NCI-H510A treated with DMSO at 0.1 percent for 48 hours (cell line): ENCODE results near the gene BUD31.
"Not testable (repeated sequence)": the region's sequence is repeated elsewhere in the genome, so short reads cannot be mapped to it uniquely, and the experiment has no call there.

Experiments used
- DNase-seq: peaks from one replicate; lab custom pipeline; 2025; lab: John Stamatoyannopoulos, UW

BUD31 gene

DNA sequence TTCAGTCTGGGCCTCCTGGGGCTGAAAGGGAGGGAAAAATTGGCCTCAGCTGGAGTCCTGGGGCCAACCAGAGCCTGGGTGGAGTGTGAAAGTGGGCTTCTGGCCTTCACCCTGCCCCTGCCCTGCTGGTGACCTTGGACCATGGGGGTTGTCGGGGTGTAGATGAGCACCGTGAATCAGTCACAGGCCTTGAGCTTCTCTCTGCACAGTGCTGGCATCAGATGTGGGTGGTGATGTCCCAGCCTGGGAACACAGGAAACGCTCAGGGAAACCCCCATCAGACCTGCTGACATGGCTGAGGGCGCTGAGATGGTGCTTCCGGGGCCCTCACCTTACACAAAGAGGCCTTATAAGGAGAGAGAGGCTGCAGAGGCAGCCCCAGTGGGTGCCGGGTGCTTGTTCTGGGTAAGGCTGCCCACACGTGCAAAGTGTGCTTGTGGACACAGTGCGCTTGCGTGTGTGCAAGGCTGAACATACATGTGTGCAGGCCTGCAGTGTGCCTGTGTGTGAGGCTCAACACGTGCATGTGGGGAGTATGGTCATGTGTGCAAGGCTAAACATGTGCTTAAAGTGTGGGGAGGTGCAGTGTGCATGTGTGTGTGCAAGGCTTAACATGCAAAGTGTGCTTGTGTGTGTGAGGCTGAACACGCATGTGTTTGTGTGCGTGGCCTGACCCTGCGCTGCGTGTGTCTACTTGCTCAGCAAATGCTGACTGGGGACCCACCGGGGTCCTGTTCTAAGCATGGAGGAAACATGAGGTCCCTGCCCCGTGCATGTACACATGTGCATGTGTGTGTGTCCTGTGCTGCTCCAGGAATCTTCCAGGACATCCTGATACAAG, 27.7 kb upstream of the BUD31 start:
- DNase-seq, result no peak

DNA sequence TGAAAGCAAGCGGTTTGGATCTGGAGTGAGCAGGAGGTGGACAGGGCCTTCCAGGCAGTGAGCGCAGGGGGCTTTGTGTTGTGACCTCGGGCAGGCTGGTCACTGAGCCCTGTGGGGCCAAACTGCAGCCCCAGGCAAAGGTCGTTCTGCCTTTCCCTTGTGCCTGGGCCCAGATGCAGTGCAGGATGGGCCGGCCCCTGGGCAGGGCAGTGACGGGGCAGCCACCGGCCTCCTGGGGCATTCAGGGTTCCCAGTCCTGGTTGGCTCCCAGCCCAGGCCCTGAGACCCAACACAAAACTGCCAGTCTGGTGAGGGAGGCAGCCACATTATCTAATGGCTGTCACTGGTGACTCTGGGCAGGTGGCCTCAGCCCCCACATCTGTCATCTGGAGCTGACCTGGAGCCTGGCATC, 27.1 kb upstream of the BUD31 start:
- DNase-seq, result no peak

DNA sequence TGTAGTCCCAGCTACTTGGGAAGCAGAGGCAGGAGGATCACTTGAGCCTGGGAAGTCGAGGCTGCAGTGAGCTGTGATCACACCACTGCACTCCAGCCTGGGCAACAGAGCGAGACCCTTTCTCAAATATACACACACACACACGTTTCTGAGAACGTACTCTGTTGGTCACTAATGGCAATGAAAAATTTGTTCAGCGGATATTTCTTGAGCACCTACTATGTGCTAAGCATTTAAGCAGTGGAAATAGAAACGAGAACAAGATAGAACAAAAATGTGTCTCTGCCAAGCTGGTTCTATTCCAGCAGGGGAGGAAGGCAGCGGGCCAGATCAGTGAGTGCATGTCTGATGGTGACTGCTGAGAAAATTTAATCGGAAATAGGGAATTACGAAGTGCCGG, 25.6 kb upstream of the BUD31 start:
- no peak for DNase-seq

DNA sequence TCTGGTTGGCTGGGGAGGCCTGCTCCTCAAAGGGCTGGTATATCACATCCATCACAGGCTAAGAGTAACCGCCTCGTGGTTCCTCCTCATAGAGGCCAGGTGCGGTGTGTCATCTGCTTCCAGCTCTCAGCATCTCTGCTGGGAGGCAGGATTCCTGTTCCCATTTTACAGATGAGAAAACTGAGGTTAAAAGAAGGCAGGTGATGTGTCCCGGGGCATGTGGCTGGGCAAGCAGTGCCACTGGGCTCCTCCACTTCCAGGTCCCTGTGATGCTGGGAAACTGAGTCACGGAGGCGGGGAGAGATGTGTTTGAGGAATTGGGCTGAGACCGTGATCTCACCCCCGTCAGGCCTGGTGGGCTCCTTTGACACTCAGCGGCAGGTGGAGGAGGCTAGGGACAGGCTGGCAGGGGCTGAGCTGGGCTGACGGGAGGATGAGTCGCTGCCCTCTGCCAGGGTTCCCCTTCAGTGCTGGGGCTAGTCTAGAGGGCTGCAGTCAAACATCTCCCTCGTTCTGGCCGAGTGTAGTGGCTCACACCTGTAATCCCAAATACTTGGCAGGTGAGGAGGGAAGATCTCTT, 24.9 kb upstream of the BUD31 start:
- no peak for DNase-seq

DNA sequence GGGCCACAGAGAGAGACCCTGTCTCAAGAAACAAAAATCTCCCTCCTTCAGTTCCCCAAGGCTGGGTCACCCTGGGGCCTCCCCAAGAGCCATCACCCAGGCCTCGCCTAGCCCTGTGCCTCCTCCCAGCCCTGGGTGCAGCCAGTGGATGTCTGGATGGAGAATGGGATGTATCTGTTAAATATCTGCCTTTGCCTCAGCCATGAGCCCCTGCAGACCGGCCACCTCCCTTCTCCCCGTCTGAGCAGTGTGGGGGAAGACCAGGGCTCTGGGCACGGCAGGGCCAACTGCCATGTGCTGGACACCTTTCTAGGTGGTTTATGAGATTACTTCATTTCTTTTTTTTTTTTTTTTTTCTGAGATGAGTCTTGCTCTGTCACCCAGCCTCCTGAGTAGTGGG, 24.2 kb upstream of the BUD31 start:
- DNase-seq, result no peak

DNA sequence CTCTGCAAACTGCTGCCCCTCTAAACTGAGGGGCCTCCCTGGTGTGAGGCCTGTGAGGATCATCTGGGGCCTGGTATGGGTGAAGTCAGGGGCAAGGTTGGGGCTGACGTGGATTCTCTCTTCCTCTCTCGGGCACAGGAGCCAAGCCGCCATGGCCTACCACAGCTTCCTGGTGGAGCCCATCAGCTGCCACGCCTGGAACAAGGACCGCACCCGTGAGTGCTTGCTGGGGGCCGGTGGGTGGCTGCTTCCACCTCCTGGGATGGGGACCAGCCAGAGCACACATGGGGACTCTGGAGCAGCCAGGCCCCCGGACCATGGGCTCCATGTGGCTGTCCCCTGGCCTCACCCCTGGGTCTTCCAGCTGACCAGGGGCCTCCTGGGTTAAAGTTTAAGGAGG, 23.2 kb upstream of the BUD31 start:
- no peak for DNase-seq

DNA sequence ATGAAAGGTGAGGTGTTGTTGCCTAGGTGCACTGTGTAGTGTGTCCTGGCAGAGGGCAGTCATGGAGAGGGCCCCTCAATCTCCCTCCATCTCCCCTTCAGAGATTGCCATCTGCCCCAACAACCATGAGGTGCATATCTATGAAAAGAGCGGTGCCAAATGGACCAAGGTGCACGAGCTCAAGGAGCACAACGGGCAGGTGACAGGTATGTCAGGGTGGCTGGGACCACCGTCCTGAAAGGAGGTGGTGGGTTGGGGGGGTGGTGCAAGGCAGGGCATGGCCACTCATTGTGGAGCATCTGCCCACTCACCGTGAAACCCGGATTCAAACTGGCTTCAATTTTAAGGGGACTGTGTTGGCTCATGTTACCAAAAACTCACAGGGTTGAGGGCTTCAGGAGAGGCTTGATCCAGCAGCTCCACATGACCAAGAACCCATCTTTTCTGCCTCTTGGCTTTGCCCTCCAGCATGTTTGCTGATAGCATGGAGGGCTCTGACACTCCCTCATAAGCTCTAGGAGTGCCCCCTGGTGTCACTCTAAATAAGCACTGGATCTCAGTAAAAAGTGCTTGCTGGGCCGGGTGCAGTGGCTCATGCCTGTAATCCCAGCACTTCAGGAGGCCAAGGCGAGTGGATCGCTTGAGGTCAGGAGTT, 22.1 kb upstream of the BUD31 start:
- no peak for DNase-seq

DNA sequence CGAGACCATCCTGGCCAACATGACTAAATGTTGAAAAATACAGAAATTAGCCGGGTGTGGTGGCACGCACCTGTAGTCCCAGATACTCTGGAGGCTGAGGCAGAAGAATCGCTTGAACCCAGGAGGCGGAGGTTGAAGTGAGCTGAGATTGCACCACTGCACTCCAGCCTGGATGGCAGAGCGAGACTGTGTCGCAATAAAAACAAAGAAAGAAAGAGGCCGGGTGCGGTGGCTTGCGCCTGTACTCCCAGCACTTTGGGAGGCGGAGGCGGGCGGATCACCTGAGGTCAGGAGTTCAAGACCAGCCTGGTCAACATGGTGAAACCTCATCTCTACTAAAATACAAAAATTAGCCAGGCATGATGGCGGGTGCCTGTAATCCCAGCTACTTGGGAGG, 21.5 kb upstream of the BUD31 start:
- DNase-seq, result not testable (repeated sequence)

DNA sequence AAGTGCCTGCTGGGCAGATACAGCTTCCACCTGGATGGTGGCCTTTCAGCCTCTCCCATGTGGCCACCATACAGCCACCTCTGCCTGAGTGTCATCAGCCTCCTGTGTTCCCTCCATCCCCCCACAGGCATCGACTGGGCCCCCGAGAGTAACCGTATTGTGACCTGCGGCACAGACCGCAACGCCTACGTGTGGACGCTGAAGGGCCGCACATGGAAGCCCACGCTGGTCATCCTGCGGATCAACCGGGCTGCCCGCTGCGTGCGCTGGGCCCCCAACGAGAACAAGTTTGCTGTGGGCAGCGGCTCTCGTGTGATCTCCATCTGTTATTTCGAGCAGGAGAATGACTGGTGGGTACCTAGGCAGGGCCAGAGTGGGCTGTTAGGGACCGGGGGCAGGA, 20.9 kb upstream of the BUD31 start:
- DNase-seq, result no peak

DNA sequence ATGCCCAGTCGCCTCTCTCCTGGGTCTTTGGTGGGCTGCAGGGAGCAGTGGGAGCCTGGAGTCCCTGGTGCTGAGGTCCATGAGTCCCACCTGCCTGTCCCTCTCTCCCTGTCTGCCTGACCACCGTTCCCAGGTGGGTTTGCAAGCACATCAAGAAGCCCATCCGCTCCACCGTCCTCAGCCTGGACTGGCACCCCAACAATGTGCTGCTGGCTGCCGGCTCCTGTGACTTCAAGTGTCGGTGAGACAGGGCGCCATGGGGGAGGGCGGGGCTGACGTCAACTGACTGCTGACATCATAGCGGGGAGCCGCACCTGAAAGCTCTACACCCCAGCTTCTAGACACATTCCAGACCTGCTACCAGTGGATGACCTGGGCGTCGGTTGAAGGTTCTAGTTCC, 19.0 kb upstream of the BUD31 start:
- no peak for DNase-seq

DNA sequence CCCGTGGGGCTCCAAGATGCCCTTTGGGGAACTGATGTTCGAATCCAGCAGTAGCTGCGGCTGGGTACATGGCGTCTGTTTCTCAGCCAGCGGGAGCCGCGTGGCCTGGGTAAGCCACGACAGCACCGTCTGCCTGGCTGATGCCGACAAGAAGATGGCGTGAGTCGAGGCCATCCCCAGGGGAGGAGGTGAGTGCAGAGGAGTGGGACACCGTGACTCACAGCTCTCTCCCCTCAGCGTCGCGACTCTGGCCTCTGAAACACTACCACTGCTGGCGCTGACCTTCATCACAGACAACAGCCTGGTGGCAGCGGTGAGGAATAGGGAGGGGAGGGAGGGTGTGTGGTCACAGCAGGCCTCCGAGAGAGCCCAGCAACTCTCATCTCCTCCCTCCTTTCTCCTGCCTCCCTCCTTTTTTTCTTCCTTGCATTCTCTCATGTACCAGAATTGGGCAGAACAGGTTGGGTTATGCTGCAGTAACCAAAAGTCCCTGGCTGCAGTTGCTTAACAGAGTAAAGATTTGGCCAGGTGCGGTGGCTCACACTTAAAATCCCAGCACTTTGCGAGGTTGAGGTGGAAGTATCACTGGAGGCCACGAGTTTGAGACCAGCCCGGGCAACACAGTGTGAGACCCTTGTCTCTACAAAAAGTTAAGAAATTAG, 17.7 kb upstream of the BUD31 start:
- no peak for DNase-seq

DNA sequence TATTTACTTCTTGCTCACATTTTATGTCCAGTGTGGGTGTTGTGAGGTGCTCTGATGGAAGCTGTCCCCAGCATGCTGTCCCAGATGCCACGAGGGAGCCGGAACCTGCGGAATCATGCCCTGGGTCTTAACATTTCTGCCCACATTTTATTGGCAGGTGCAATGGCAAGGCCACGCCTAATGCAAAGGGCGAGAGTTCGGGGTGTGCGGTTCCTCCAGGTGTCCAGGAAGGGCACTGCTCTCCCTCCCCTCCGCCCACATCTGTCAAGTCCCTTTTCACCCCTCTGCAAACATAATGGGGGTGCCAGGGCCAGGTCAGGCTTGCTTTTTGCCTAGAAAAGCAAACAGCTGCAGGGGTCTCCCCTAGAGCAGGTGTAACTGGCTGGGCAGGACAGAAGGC, 16.7 kb upstream of the BUD31 start:
- no peak for DNase-seq

DNA sequence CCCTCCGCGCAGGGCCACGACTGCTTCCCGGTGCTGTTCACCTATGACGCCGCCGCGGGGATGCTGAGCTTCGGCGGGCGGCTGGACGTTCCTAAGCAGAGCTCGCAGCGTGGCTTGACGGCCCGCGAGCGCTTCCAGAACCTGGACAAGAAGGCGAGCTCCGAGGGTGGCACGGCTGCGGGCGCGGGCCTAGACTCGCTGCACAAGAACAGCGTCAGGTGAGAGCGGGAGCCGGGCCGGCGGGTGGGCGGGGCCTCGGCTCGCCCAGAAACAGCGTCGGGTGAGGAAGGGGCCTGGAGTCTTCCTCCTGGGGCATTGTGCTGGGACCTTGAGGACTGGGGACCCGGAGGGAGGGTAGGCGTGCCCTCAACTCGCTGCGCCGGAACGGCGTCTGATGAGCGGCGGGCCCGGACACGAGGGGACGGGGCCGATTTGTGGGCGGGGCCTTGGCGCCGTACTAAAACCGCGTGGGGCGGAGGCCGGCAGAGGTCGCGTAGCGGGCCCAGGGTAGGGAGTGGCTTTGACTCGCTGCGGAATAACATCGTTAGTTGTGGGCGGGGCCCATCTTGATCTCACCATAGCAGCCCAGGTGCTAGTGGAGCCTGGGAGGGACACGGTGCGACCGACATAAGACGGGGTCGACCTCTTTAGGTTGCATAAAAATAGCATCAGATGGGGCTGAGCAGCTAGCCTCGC, 16.0 kb upstream of the BUD31 start:
- DNase-seq, result peak; percentile 42

DNA sequence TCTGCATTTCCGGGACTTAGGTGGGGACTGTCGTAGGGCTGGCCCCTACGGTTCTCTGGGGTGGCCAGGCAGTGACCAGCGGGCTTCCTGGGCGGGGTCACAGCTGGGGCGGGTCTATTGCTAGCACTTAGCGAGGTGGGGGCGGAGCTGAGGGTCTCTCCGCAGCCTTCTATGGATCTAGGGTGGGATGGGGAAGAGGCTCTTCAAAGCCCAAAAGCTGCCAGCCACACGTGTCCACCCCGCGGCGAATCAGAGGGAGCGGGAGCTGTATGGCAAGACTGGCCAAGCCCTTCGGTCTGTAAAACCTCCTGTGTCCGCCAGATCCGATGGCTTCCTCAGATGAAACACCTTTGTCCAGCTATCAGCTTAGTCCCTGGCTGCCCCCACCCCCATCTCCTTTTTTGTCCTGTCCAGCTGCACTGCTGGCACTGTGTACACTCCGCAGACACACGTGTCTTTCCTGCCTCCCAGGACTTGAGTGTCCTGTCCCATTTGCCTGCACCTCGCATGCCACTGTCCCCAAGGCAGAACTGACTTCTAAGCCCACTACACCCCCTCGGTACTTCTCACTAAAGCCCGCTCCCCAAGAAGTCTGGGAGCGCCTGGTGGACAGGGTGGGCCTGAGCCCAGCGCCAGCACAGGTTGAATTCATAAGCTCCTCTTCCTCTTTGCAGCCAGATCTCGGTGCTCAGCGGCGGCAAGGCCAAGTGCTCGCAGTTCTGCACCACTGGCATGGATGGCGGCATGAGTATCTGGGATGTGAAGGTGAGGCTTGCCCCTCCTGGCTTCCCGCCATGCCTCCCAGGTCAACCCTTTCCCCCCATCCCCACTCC, 15.2 kb upstream of the BUD31 start:
- DNase-seq, result no peak

DNA sequence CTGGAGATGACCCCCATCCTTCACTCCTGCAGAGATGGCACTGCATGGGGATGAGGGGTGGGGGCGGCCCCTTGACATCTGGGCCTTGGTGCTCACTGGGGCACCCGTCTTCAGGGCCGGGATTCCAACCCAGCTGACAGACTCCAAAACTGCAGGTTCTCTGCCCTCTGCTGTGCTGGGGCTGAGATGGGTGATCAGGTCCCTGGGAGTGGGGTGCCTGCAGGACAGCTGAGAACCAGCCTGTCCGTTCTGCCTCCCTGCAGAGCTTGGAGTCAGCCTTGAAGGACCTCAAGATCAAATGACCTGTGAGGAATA, 14.6 kb upstream of the BUD31 start:
- no peak for DNase-seq

DNA sequence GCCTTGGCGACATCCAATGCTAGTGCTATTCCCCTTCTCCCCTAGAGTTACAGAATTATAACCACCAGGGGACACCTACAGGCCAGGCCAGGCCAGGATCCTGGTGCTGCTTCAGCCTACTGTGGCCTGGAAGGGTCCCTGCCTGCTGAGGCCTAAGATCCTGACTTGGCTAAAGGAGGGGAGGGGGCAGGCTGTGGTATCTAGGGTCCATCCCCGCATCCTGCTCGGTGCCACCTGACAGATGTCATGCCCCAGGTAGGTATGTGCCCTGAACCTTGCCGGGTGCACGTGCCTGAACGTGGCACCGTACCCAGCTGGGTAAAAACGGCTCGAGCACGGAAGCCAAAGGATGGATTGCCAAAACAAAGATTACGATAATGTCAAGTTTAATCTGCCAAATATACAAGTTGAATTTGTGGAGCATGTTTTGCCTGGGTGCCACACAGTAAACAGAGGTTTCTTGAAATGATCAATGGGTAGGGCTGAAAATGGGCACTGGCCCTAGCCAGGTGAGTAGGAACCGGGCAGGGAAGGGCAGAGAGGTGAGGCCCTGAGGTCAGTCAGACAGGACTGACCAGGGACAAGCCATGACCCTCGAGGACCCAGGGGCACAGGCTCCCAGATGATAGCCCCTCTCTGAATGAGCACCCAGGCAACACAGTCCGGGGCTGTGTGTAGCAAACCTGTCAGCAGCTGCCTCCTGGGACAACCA, 13.0 kb upstream of the BUD31 start:
- DNase-seq, result no peak

DNA sequence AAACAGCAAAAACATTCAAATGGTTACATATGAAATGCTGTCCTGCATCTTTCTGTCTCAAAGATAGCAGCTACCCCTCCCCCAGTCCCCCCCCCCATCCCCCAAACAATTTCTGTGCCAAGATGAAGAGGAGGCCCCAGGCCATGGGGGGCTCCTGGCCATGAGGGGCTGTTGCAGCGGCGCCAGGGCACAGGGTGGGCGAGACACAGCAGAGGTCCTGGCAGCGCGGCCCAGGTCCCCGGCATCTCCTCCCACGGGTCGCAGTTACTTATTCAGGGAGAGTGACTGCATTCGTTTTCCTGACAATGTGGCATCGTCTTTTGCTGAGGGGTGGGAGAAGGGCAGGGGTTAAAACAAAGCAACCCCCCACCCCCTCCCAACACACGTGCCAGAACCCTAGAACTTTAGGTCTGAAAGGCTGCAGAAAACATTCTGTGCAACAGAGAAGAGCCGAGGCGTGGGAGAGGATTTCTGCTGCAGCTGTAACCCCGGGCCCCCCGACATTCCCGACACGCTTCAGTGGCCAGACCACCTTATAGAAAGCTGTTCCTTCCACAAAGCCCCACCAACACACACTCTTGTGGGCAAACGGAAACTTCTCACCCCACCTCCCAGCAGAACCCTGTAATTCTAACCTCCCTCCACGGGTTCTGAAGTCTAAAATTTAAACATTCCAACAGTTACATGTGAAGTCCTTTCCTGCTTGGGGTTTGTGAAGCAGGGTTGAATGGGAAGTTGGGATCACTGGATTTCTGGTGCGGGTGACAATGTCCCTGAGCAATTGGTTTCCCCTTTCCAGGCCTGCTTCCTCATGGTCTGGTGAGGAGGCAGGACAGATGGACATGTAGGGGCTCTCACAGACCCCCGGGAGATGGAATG, 12.1 kb upstream of the BUD31 start:
- no peak for DNase-seq

DNA sequence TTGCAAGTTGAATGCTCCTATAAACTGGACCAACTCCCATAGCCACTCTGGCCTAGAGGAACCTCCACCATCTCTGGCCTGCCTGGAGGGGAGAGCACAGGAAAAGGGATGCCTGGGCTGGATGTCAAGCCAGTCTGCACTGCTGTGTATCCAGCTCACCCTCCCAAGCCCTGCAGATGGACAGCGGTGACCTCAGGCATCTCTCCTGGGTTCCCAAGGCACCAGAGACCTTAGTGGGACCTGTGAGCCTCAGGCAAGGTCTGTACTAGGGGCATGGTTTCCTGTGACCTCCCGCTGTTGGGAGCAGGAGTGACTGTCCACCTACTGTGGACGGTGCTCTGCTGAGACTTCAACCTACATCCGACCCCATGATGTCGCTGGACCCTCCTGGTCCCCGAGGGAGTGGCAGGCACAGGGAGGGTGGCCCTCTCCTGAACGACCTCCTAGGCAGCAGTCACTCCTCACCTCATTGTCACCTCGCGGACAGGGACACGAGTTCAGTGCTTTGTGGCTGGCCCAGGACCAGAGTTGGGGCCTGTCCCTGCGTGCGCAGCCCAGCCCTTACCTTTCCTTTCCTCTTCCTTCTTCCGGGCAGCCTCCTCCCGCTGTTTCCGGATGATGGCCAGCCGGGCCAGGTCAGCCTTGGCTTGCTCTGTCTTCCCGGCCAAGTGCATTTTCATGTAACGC, 11.3 kb upstream of the BUD31 start:
- no peak for DNase-seq

DNA sequence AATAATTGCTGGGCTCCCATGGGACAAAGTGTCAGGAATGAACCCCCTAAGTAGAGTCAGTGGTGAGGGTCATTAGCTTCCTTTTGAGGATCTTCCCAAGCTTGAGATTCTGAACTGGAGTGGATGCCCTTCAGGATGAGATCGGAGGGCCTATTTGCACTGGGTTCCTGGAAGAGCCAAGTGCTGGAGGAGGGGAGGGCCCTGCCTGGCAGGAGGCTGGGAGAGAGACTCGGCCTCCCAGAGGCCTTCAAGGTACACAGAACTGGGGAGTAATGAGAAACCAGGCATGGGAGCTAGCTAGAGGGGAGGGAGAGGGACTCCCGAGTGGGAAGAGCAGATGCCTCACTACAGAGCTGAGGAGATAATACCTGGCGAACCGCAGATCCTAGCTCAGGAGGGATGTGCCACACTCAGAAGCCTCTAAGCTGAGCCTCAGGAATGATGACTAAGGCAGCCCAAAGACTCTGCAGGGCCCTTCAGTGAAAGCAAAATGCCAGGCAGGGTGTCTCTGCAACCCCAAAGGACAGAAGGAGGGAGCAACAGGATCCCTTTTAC, 9.8 kb upstream of the BUD31 start:
- no peak for DNase-seq
